Renal cortex interstitium (tissue), 3 donors: ENCODE data around the gene CCDC175. TPM values are rescaled to one million over a fixed set of nuclear protein-coding genes. Genes with fewer than 3 reads are reported as not detected.

Experiments used
- polyA plus RNA-seq, 3 donors: library from polyadenylated mRNA; unstranded; fragments of 120-200 nt; gene quantifications; one replicate each; pipeline ENCODE4 v1.2.1, GENCODE V29; 2013; ENCODE audit not compliant: insufficient read length in 3 of 3

CCDC175 gene
- polyA plus RNA-seq, 3 donors, result 0.43 to 1.4 (median 0.54) TPM

Other genes starting within 250 kb of the CCDC175 start
- gene GPR135, start 111.4 kb downstream of the CCDC175 start, polyA plus RNA-seq, result 1 to 10 TPM; 3.8 to 7.0 (median 4.2) TPM
- 10 to 100 TPM; 34.9 to 63.4 (median 51.9) TPM for gene L3HYPDH, start 92.4 kb downstream of the CCDC175 start, polyA plus RNA-seq
- gene JKAMP, start 92.3 kb downstream of the CCDC175 start, polyA plus RNA-seq, result 10 to 100 TPM; 68.2 to 82.0 (median 80.1) TPM